Memory B cell (primary cell): ENCODE measurements around the gene ZNF705A.
A peak's percentile ranks its signal among the peaks of the same experiment; 100 is the strongest.
"Not testable (repeated sequence)": the region's sequence is repeated elsewhere in the genome, so short reads cannot be mapped to it uniquely, and the experiment has no call there.

ENCODE experiments used
- ATAC-seq: fragments of 150-1000 bp; cut with Tn5 transposase; 2 replicates; pipeline ENCODE4 v1.10.0; 2021; ENCODE audit warnings: low read depth, mild to moderate bottlenecking, moderate library complexity
- DNase-seq, 2 donors: peaks; one replicate each; pipeline ENCODE4 v3.0.0; 2022; ENCODE audit warnings: low spot score in 2 of 2
- H3K27ac Mint-ChIP-seq: one replicate; pipeline ENCODE4 v1.8.0; 2022; ENCODE audit warnings: mild to moderate bottlenecking, moderate library complexity, mixed read lengths
- H3K27me3 Mint-ChIP-seq: one replicate; pipeline ENCODE4 v1.8.0; 2022; ENCODE audit warnings: mixed read lengths
- H3K36me3 Mint-ChIP-seq: one replicate; pipeline ENCODE4 v1.8.0; 2022; ENCODE audit warnings: mild to moderate bottlenecking, mixed read lengths
- H3K4me1 Mint-ChIP-seq: one replicate; pipeline ENCODE4 v1.8.0; 2022; ENCODE audit warnings: mixed read lengths
- H3K4me3 Mint-ChIP-seq: one replicate; pipeline ENCODE4 v1.8.0; 2022; ENCODE audit warnings: mild to moderate bottlenecking, moderate library complexity, mixed read lengths
- H3K9me3 Mint-ChIP-seq: one replicate; pipeline ENCODE4 v1.8.0; 2022; ENCODE audit warnings: mixed read lengths

The ZNF705A gene

DNA sequence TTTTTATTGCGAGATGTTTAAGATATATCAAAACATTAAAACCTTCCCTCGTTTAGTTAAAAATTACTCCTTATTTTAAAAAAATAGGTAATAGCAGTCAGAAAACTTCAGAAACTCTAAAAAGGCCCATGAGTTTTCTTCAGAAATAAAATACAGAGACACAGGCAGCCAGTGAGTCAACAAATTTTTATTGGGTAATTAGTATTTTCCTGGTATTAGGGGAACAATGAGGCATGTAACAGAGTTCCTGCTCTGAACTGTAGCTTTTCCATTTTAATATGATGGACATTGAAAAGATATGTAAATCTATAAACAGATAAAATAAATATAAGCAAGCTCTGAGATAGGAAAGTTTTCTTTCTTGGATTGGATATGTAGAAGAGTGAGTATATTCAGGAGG, 399 bp upstream of the ZNF705A start:
- no peak for ATAC-seq

DNA sequence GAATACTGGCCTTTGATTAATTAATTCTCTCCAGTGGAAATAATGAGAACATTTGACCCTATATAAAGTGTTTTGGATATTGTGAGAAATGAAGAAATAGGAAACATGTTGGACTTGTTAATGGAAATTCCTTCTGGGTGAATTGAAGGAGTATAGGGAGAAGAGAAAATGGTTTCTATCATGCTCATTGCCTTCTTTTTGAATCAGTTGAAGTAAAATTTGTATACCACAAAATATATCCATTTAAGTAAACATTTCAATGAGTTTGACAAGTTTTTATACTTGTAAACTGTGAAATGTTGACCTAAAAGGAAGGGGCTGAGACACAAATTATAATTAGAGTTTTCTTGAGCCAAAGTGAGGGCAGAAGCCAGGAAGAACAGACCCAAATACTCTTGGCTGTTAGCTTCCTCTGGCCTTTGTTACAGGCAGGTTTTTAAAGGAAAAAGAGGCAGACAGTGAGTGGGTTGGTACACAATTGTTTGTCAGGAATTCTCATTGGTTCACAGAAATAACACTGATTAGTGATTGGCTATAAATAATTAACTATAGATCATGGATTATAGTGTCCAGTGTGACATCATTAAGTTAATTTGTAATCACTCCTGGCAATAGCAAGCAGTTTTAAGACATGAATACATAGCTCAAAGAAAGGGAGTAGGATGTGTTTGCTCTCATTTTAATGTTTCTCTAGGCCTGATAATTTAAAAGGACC, 826 bp downstream of the ZNF705A start:
- ATAC-seq (no peak), DNase-seq (no peak)
- Mint-ChIP-seq H3K27me3 (peaks cover 5% of the 10 kb centered on the region), H3K36me3 (no peaks in the 10 kb centered on the region), H3K9me3 (no peaks in the 10 kb centered on the region), H3K27ac (no peak overlapping the region), H3K4me3 (no peak overlapping the region), H3K4me1 (no peaks in the 10 kb centered on the region)

More for the DNA sequence above, 399 bp upstream of the ZNF705A start:
- Mint-ChIP-seq H3K4me1 (no peaks in the 10 kb centered on the region), H3K4me3 (no peak overlapping the region), H3K27ac (no peak overlapping the region), H3K27me3 (peaks cover 6% of the 10 kb centered on the region), H3K9me3 (no peaks in the 10 kb centered on the region), H3K36me3 (no peaks in the 10 kb centered on the region)
- no peak for DNase-seq

DNA sequence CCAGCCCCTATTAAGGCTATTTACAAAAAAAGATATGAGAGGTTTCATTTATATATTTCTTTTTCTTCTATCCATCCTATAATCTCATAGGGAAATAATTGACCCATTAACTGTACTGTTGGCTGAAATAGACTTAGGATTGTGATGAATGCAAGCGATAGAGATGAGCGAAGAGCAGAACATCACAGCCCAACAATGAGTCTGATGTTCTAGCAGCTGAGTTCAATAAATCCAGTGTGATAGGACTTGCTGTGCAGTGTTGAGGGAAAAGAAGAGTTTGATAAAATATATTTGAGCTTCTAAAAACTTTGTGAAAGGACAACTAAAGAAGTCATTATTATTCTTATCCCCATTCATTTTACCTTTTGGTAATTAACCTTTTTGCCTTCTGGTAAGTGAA, 16.1 kb downstream of the ZNF705A start:
- H3K36me3 Mint-ChIP-seq, H3K27ac Mint-ChIP-seq, ATAC-seq, H3K27me3 Mint-ChIP-seq, H3K4me1 Mint-ChIP-seq, DNase-seq, H3K4me3 Mint-ChIP-seq, H3K9me3 Mint-ChIP-seq: not testable (repeated sequence)

GRCh38 chr12:8179989-8180585, 23.3 kb downstream of the ZNF705A start:
- Mint-ChIP-seq H3K4me3 (peak overlapping the region; percentile 82), H3K27ac (peak overlapping the region; percentile 46)
- ATAC-seq (peak; percentile 75), DNase-seq (peak; percentile 81)
- not testable (repeated sequence) for H3K27me3 Mint-ChIP-seq, H3K9me3 Mint-ChIP-seq, H3K4me1 Mint-ChIP-seq, H3K36me3 Mint-ChIP-seq

- H3K36me3 Mint-ChIP-seq, DNase-seq, H3K27ac Mint-ChIP-seq, ATAC-seq, H3K4me1 Mint-ChIP-seq, H3K27me3 Mint-ChIP-seq, H3K9me3 Mint-ChIP-seq: not testable (repeated sequence)
- H3K4me3 Mint-ChIP-seq = peak overlapping the region; percentile 85
Measured at GRCh38 chr12:8181271-8181670, 24.5 kb downstream of the ZNF705A start.

- H3K27me3 Mint-ChIP-seq, H3K4me3 Mint-ChIP-seq, H3K9me3 Mint-ChIP-seq, H3K36me3 Mint-ChIP-seq, H3K4me1 Mint-ChIP-seq, H3K27ac Mint-ChIP-seq, DNase-seq, ATAC-seq: not testable (repeated sequence)
Measured at GRCh38 chr12:8182923-8183322, 26.1 kb downstream of the ZNF705A start.

DNA sequence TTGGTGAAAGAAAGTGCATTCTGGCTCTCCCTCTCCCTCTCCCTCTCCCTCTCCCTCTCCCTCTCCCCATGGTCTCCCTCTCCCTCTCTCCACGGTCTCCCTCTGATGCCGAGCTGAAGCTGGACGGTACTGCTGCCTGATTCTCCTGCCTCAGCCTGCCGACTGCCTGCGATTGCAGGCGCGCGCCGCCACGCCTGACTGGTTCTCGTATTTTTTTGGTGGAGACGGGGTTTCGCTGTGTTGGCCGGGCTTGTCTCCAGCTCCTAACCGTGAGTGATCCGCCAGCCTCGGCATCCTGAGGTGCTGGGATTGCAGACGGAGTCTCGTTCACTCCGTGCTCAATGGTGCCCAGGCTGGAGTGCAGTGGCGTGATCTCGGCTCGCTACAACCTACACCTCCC, 26.5 kb downstream of the ZNF705A start:
- H3K27me3 Mint-ChIP-seq, H3K36me3 Mint-ChIP-seq, H3K27ac Mint-ChIP-seq: not testable (repeated sequence)

DNA sequence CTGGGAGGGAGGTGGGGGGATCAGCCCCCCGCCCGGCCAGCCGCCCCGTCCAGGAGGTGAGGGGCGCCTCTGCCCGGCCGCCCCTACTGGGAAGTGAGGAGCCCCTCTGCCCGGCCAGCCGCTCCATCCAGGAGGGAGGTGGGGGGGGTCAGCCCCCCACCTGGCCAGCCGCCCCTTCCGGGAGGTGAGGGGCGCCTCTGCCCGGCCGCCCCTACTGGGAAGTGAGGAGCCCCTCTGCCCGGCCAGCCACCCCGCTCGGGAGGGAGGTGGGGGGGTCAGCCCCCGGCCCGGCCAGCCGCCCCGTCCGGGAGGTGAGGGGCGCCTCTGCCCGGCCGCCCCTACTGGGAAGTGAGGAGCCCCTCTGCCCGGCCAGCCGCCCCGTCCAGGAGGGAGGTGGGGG, 27.4 kb downstream of the ZNF705A start:
- not testable (repeated sequence) for H3K9me3 Mint-ChIP-seq, H3K4me1 Mint-ChIP-seq, DNase-seq, H3K27me3 Mint-ChIP-seq, H3K36me3 Mint-ChIP-seq, H3K27ac Mint-ChIP-seq, H3K4me3 Mint-ChIP-seq, ATAC-seq

More for the DNA sequence above, 26.5 kb downstream of the ZNF705A start:
- H3K4me3 Mint-ChIP-seq, H3K4me1 Mint-ChIP-seq, ATAC-seq, H3K9me3 Mint-ChIP-seq, DNase-seq: not testable (repeated sequence)

- ATAC-seq, H3K27ac Mint-ChIP-seq, H3K9me3 Mint-ChIP-seq, H3K4me1 Mint-ChIP-seq, H3K36me3 Mint-ChIP-seq, H3K27me3 Mint-ChIP-seq, DNase-seq, H3K4me3 Mint-ChIP-seq: not testable (repeated sequence)
Measured at GRCh38 chr12:8188088-8188487, 31.3 kb downstream of the ZNF705A start.

- not testable (repeated sequence) for H3K27me3 Mint-ChIP-seq, DNase-seq, H3K9me3 Mint-ChIP-seq, ATAC-seq, H3K4me3 Mint-ChIP-seq, H3K4me1 Mint-ChIP-seq, H3K27ac Mint-ChIP-seq
- peaks cover 16% of the 10 kb centered on the region for H3K36me3 Mint-ChIP-seq
Measured at GRCh38 chr12:8197685-8198308, 41.0 kb downstream of the ZNF705A start.

DNA sequence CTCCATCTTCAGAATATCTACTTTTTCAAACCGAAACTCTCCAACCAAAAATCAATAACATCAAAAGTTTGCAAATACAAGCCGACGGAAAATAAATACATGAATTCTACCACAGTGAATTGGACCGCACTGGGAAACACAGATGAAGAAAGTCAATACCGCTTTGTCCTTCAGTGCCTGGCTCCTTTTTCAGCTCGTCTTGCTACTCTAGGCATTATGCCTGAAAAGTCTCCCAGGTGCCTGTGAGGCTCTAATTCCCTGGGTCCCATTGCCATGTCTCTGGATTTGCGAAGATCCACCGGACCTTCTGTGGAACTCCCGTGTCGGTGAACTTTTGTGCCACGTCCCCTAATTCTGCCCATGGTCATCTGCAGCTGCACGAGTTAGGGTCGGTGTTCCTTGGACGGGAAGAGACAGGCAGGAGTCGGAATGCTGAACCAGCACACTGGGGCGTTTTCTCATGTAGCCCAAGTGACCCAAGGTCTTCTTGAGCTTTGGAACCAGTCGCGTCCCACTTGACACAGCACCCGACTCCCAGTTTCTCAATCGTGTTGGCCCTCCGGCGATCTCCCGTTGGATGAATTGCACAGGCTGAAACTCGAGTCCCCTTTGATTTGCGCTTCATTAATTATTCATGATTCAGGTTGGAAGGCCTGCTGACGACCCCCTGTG, 62.0 kb downstream of the ZNF705A start:
- H3K4me1 Mint-ChIP-seq, H3K36me3 Mint-ChIP-seq, H3K27me3 Mint-ChIP-seq, H3K27ac Mint-ChIP-seq, ATAC-seq, H3K4me3 Mint-ChIP-seq, DNase-seq, H3K9me3 Mint-ChIP-seq: not testable (repeated sequence)

DNA sequence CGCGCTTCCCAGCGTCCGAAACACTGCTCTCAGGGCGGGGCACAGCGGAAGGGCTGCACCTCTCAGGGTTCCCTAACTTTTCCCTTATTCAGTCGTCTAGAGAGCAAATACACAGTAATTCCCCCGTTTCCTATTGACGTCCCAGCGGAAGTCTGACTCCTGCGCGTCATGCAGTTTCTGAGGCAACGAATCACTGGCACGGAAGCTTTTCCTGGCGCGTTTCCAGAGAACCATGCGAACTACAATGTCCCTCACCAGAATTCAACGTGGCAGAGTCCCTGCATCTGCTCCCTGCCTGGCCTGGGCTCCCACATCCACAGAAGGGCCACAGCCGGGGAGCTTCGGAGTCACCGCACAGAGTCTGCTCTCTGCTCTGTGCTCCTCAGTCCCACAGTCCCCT, 64.6 kb downstream of the ZNF705A start:
- not testable (repeated sequence) for H3K4me1 Mint-ChIP-seq, H3K27ac Mint-ChIP-seq, H3K36me3 Mint-ChIP-seq, H3K4me3 Mint-ChIP-seq, H3K9me3 Mint-ChIP-seq, ATAC-seq, H3K27me3 Mint-ChIP-seq
- peak in 1 of 2 donors; percentile 6 for DNase-seq

GRCh38 chr12:8221844-8222243, 65.0 kb downstream of the ZNF705A start:
- not testable (repeated sequence) for H3K27ac Mint-ChIP-seq, H3K4me3 Mint-ChIP-seq, H3K27me3 Mint-ChIP-seq, H3K36me3 Mint-ChIP-seq, H3K9me3 Mint-ChIP-seq, ATAC-seq, H3K4me1 Mint-ChIP-seq
- peak in 1 of 2 donors; percentile 8 for DNase-seq

- not testable (repeated sequence) for H3K27ac Mint-ChIP-seq, ATAC-seq, H3K27me3 Mint-ChIP-seq, H3K36me3 Mint-ChIP-seq, H3K4me1 Mint-ChIP-seq, H3K4me3 Mint-ChIP-seq, H3K9me3 Mint-ChIP-seq
- peak in 1 of 2 donors; percentile 9 for DNase-seq
Measured at GRCh38 chr12:8222303-8222702, 65.5 kb downstream of the ZNF705A start.
